ENCODE results near the gene FGF2. TPM values are rescaled to one million over a fixed set of nuclear protein-coding genes. Genes with fewer than 3 reads are reported as not detected.
"Not testable (repeated sequence)": the region's sequence is repeated elsewhere in the genome, so short reads cannot be mapped to it uniquely, and the experiment has no call there.

The FGF2 gene
- total and polyA plus RNA-seq, 5 donors from 2014 or later = not detected

- no peak overlapping the region for H3K27ac Mint-ChIP-seq
- Histone ChIP-seq H3K4me3 (ENCODE audit: low read depth, low read length) (no peak overlapping the region), H3K27me3 (ENCODE audit: control insufficient read depth, insufficient read depth, low read length) (no peaks in the 10 kb centered on the region), H3K36me3 (ENCODE audit: control insufficient read depth, insufficient read depth, low read length) (no peaks in the 10 kb centered on the region), H3K9me3 (ENCODE audit: control insufficient read depth in 2 of 2, low read length in 2 of 2) (no peaks in the 10 kb centered on the region), H3K27ac (ENCODE audit: insufficient read depth, low read length, poor library complexity, severe bottlenecking) (no peak overlapping the region), H3K4me1 (ENCODE audit: control insufficient read depth, insufficient read depth, low read length, poor library complexity, severe bottlenecking) (no peaks in the 10 kb centered on the region)
- no peaks in the 10 kb centered on the region for H3K4me1 Mint-ChIP-seq
- DNase-seq (no peak), ATAC-seq (ENCODE audit: low read depth in 2 of 2) (no peak)
- H3K36me3 Mint-ChIP-seq = no peaks in the 10 kb centered on the region
- no peak overlapping the region for H3K4me3 Mint-ChIP-seq
- peaks cover 24% of the 10 kb centered on the region for H3K27me3 Mint-ChIP-seq
- H3K9me3 Mint-ChIP-seq = peaks cover 0 to 7% (median 0%) of the 10 kb centered on the region in 7 donors
Observed at GRCh38 chr4:122865425-122865824, 38.8 kb downstream of the FGF2 start.

DNA sequence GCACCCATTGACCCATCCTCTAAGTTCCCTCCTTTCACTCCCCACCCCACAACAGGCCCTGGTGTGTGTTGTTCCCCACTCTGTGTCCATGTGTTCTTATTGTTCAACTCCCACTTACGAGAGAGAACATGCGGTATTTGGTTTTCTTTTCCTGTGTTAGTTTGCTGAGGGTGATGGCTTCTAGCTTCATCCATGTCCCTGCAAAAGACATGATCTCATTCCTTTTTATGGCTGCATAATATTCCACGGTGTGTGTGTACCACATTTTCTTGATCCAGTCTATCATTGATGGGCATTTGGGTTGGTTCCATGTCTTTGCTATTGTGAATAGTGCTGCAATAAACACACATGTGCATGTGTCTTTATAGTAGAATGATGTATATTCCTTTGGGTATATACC, 41.6 kb downstream of the FGF2 start:
- not testable (repeated sequence) for H3K36me3 ChIP-seq (ENCODE audit: control insufficient read depth, insufficient read depth, low read length); ATAC-seq (ENCODE audit: low read depth in 2 of 2); H3K27ac ChIP-seq (ENCODE audit: insufficient read depth, low read length, poor library complexity, severe bottlenecking); H3K4me1 Mint-ChIP-seq; H3K27ac Mint-ChIP-seq; H3K27me3 ChIP-seq (ENCODE audit: control insufficient read depth, insufficient read depth, low read length); H3K4me1 ChIP-seq (ENCODE audit: control insufficient read depth, insufficient read depth, low read length, poor library complexity, severe bottlenecking); H3K4me3 ChIP-seq (ENCODE audit: low read depth, low read length); H3K9me3 ChIP-seq (ENCODE audit: control insufficient read depth in 2 of 2, low read length in 2 of 2); H3K4me3 Mint-ChIP-seq; H3K36me3 Mint-ChIP-seq; DNase-seq
- peaks cover 40% of the 10 kb centered on the region for H3K27me3 Mint-ChIP-seq
- H3K9me3 Mint-ChIP-seq = peaks cover 0 to 10% (median 0%) of the 10 kb centered on the region in 7 donors

- Histone ChIP-seq H3K9me3 (ENCODE audit: control insufficient read depth in 2 of 2, low read length in 2 of 2) (no peaks in the 10 kb centered on the region), H3K36me3 (ENCODE audit: control insufficient read depth, insufficient read depth, low read length) (no peaks in the 10 kb centered on the region), H3K4me3 (ENCODE audit: low read depth, low read length) (no peak overlapping the region), H3K27me3 (ENCODE audit: control insufficient read depth, insufficient read depth, low read length) (peaks cover 3% of the 10 kb centered on the region), H3K27ac (ENCODE audit: insufficient read depth, low read length, poor library complexity, severe bottlenecking) (no peak overlapping the region), H3K4me1 (ENCODE audit: control insufficient read depth, insufficient read depth, low read length, poor library complexity, severe bottlenecking) (no peaks in the 10 kb centered on the region)
- DNase-seq (no peak), ATAC-seq (ENCODE audit: low read depth in 2 of 2) (no peak)
- Mint-ChIP-seq H3K9me3 (peaks cover 0 to 9% (median 0%) of the 10 kb centered on the region in 7 donors), H3K27ac (no peak overlapping the region), H3K36me3 (no peaks in the 10 kb centered on the region), H3K4me1 (no peaks in the 10 kb centered on the region), H3K4me3 (no peak overlapping the region), H3K27me3 (peaks cover 35% of the 10 kb centered on the region)
Observed at GRCh38 chr4:122873146-122873545, 46.5 kb downstream of the FGF2 start.

DNA sequence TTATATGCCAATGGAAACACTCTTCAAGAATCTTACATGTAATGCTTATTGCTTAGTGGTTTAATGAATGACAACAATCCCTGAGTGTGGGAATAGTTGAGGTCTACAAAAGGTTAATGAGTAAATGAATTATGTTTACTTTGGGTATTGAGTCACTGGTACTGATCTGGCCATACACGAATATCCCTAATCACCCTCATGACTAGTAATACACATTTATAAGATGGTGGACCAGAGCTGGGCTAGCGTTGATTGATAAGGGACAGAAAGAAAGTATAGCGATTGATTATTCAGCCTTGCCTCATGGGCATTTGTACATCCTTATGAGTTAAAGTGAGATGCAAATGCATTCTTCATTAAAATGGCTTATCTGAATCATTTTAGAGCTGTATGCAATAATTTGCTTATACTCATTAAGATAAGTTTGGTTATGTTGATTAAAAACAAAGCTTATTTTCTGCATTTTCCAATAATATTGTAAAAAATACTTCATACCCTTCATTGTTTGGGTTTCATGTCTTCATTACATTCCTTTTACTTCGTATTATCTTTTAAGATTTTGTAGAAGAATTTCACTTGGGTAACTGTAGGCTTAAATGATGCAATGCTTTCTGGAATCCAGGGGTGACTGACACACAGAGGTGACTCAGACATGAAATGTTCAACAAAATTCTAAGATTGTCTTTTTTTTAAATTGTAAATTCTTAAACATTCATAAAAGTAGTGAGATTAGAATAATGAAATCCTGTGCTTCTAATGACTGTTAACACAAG, 47.4 kb downstream of the FGF2 start:
- peaks cover 3% of the 10 kb centered on the region for H3K27me3 ChIP-seq (ENCODE audit: control insufficient read depth, insufficient read depth, low read length)
- Mint-ChIP-seq H3K4me1 (no peaks in the 10 kb centered on the region), H3K36me3 (no peaks in the 10 kb centered on the region), H3K4me3 (no peak overlapping the region), H3K9me3 (peaks cover 0 to 10% (median 2%) of the 10 kb centered on the region in 7 donors), H3K27ac (no peak overlapping the region), H3K27me3 (peaks cover 29% of the 10 kb centered on the region)
- no peaks in the 10 kb centered on the region for H3K9me3 ChIP-seq (ENCODE audit: control insufficient read depth in 2 of 2, low read length in 2 of 2)
- no peaks in the 10 kb centered on the region for H3K4me1 ChIP-seq (ENCODE audit: control insufficient read depth, insufficient read depth, low read length, poor library complexity, severe bottlenecking)
- no peak for ATAC-seq (ENCODE audit: low read depth in 2 of 2)
- H3K27ac ChIP-seq (ENCODE audit: insufficient read depth, low read length, poor library complexity, severe bottlenecking) = no peak overlapping the region
- H3K36me3 ChIP-seq (ENCODE audit: control insufficient read depth, insufficient read depth, low read length) = no peaks in the 10 kb centered on the region
- no peak overlapping the region for H3K4me3 ChIP-seq (ENCODE audit: low read depth, low read length)
- no peak for DNase-seq

DNA sequence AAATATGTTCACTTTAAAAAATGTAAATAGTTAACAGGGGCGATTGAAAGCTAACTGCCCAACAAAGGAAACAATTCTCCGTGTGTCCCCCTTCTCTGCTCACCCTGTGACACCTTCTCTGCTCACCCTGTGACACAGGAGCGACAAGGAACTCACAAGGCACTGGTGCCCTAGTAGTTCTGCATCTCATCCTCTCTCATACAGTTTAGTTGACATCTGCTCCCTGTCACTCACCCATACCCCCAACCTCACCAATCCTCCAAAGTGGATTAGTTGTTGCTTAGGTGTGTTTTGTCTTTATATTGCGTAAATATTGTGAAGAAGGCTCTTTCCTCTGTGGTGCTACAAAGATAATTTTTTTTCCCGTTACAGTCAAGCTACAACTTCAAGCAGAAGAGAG, 49.3 kb downstream of the FGF2 start:
- Histone ChIP-seq H3K36me3 (ENCODE audit: control insufficient read depth, insufficient read depth, low read length) (no peaks in the 10 kb centered on the region), H3K4me1 (ENCODE audit: control insufficient read depth, insufficient read depth, low read length, poor library complexity, severe bottlenecking) (no peaks in the 10 kb centered on the region), H3K27me3 (ENCODE audit: control insufficient read depth, insufficient read depth, low read length) (peaks cover 3% of the 10 kb centered on the region), H3K9me3 (ENCODE audit: control insufficient read depth in 2 of 2, low read length in 2 of 2) (no peaks in the 10 kb centered on the region), H3K27ac (ENCODE audit: insufficient read depth, low read length, poor library complexity, severe bottlenecking) (no peak overlapping the region), H3K4me3 (ENCODE audit: low read depth, low read length) (no peak overlapping the region)
- no peak overlapping the region for H3K4me3 Mint-ChIP-seq
- H3K27me3 Mint-ChIP-seq = peaks cover 11% of the 10 kb centered on the region
- H3K4me1 Mint-ChIP-seq = no peaks in the 10 kb centered on the region
- peaks cover 2 to 11% (median 4%) of the 10 kb centered on the region in 7 donors for H3K9me3 Mint-ChIP-seq
- no peak for ATAC-seq (ENCODE audit: low read depth in 2 of 2)
- H3K36me3 Mint-ChIP-seq = no peaks in the 10 kb centered on the region
- no peak for DNase-seq
- H3K27ac Mint-ChIP-seq = no peak overlapping the region

- H3K27me3 ChIP-seq (ENCODE audit: control insufficient read depth, insufficient read depth, low read length) = peaks cover 3% of the 10 kb centered on the region
- DNase-seq (no peak), ATAC-seq (ENCODE audit: low read depth in 2 of 2) (no peak)
- Mint-ChIP-seq H3K27me3 (peaks cover 9% of the 10 kb centered on the region), H3K36me3 (peaks cover 3% of the 10 kb centered on the region), H3K27ac (no peak overlapping the region), H3K4me1 (no peaks in the 10 kb centered on the region), H3K4me3 (no peak overlapping the region), H3K9me3 (peaks cover 2 to 15% (median 6%) of the 10 kb centered on the region in 7 donors)
- no peaks in the 10 kb centered on the region for H3K4me1 ChIP-seq (ENCODE audit: control insufficient read depth, insufficient read depth, low read length, poor library complexity, severe bottlenecking)
- H3K4me3 ChIP-seq (ENCODE audit: low read depth, low read length) = no peak overlapping the region
- H3K36me3 ChIP-seq (ENCODE audit: control insufficient read depth, insufficient read depth, low read length) = no peaks in the 10 kb centered on the region
- H3K27ac ChIP-seq (ENCODE audit: insufficient read depth, low read length, poor library complexity, severe bottlenecking) = no peak overlapping the region
- no peaks in the 10 kb centered on the region for H3K9me3 ChIP-seq (ENCODE audit: control insufficient read depth in 2 of 2, low read length in 2 of 2)
Observed at GRCh38 chr4:122876456-122876855, 49.8 kb downstream of the FGF2 start.

GRCh38 chr4:122879001-122879400, 52.4 kb downstream of the FGF2 start:
- ATAC-seq (ENCODE audit: low read depth in 2 of 2) = no peak
- Histone ChIP-seq H3K27ac (ENCODE audit: insufficient read depth, low read length, poor library complexity, severe bottlenecking) (no peak overlapping the region), H3K4me3 (ENCODE audit: low read depth, low read length) (no peak overlapping the region), H3K27me3 (ENCODE audit: control insufficient read depth, insufficient read depth, low read length) (peaks cover 3% of the 10 kb centered on the region), H3K4me1 (ENCODE audit: control insufficient read depth, insufficient read depth, low read length, poor library complexity, severe bottlenecking) (no peaks in the 10 kb centered on the region), H3K9me3 (ENCODE audit: control insufficient read depth in 2 of 2, low read length in 2 of 2) (no peaks in the 10 kb centered on the region), H3K36me3 (ENCODE audit: control insufficient read depth, insufficient read depth, low read length) (no peaks in the 10 kb centered on the region)
- Mint-ChIP-seq H3K27ac (no peak overlapping the region), H3K4me1 (no peaks in the 10 kb centered on the region), H3K4me3 (no peak overlapping the region), H3K36me3 (peaks cover 5% of the 10 kb centered on the region), H3K27me3 (no peaks in the 10 kb centered on the region), H3K9me3 (peaks cover 2 to 15% (median 5%) of the 10 kb centered on the region in 7 donors)
- no peak for DNase-seq

Data from CD4-positive, CD25-positive, alpha-beta regulatory T cell (primary cell).